Heart left ventricle (tissue), 16 donors: ENCODE data around the gene IFT43. TPM values are rescaled to one million over a fixed set of nuclear protein-coding genes. Genes with fewer than 3 reads are reported as not detected.

ENCODE experiments used
- ATAC-seq, 4 donors: fragments of 200-7000 bp; cut with Tn5 transposase; one replicate each; pipeline ENCODE4 v1.9.1; 2020 to 2022; ENCODE audit warnings: moderate library complexity in 4 of 4, mild to moderate bottlenecking in 3 of 4, moderate number of reproducible peaks in 1 of 4
- DNase-seq, 5 donors: peaks; one replicate each; pipeline ENCODE4 v3.0.0-alpha.2; 2020
- H3K27ac ChIP-seq, 12 donors: fragments of 200-600 bp; sonication (generic) in 4 of 12; one replicate each; pipeline versions ENCODE4 v1.5.0 to v1.8.0; 2016 to 2022; ENCODE audit warnings: mild to moderate bottlenecking in 2 of 12
- H3K27me3 ChIP-seq, 9 donors: fragments of 200-600 bp; sonication (generic) in 2 of 9; one replicate each; pipeline versions ENCODE4 v1.5.1 to v1.8.0; 2016 to 2022; ENCODE audit warnings: mild to moderate bottlenecking in 3 of 9
- H3K36me3 ChIP-seq, 9 donors: fragments of 200-600 bp; sonication (generic) in 2 of 9; one replicate each; pipeline versions ENCODE4 v1.5.0 to v1.8.0; 2018 to 2022; ENCODE audit warnings: mild to moderate bottlenecking in 2 of 9
- H3K4me1 ChIP-seq, 12 donors: fragments of 200-600 bp; sonication (generic) in 4 of 12; one replicate each; pipeline versions ENCODE4 v1.5.0 to v1.8.0; 2016 to 2022; ENCODE audit warnings: mild to moderate bottlenecking in 3 of 12
- H3K4me3 ChIP-seq, 12 donors: fragments of 200-600 bp; sonication (generic) in 4 of 12; one replicate each; pipeline versions ENCODE4 v1.5.0 to v1.8.0; 2017 to 2022; ENCODE audit warnings: mild to moderate bottlenecking in 9 of 12, moderate library complexity in 4 of 12
- H3K9me3 ChIP-seq, 12 donors: fragments of 200-600 bp; sonication (generic) in 4 of 12; one replicate each; pipeline versions ENCODE4 v1.5.0 to v1.8.0; 2016 to 2022; ENCODE audit warnings: mild to moderate bottlenecking in 1 of 12
- POLR2A ChIP-seq, 2 donors: fragments of 450-650 bp; IDR thresholded peaks; one replicate each; pipeline ENCODE4 v1.6.1; 2017; ENCODE audit warnings: antibody characterized with exemption in 2 of 2, mild to moderate bottlenecking in 2 of 2, moderate library complexity in 2 of 2
- WGBS, 4 donors: extraction: QIAGEN DNeasy Blood & Tissue Kit in 2 of 4; methylation state at CpG; one replicate each; pipeline versions ENCODE4 v1.1.5 to v1.1.7; 2013 to 2018; 5-methylcytosine and 5-hydroxymethylcytosine counted together
- intact Hi-C, 10 donors: fragments of 100-400 bp; cut with DNase I; formaldehyde crosslinking; loops; one replicate each; pipeline versions ENCODE4 v1.11.1 to v1.14.2; 2022
- polyA plus RNA-seq, 2 donors: library from polyadenylated mRNA; stranded (reverse); fragments of 200-250 nt; gene quantifications; one replicate each; pipeline ENCODE4 v1.2.3, GENCODE V29; 2013
- total RNA-seq, 9 donors: library from RNA; depleted of rRNA in 2 of 9; stranded (reverse); fragments of >200 nt in 2 of 9; fragmentation: NEBNext Ultra II Directional in 3 of 9; extraction: Animal tissue kit (Norgen Biotek cat#: 25700) in 3 of 9; gene quantifications; one replicate each; pipeline versions ENCODE4 v1.1.0 to v1.2.4, GENCODE V29; 2016 to 2023
- TF ChIP-seq, protein P1 (sequence below), 12 donors: fragments of 200-600 bp; sonication (generic) in 4 of 12; IDR thresholded peaks; one replicate each; pipeline versions ENCODE4 v1.5.0 to v1.8.0; 2018 to 2022; ENCODE audit warnings: antibody characterized with exemption in 12 of 12, mild to moderate bottlenecking in 5 of 12
- donor health status: ischemic (EF 13 %, LVEDD 7.1; RV severe dilation, severe dysfunction).
- donor health status: healthy with polysubstance abuse.
- donor health status: DM: no; HTN: yes; CAD: no.
- donor health status: DM: no; HTN: no; CAD: no.
- donor health status: ischemic (EF 25% LVEDD 6.9; RV normal size, moderate dysfunction).
- donor health status: ischemic (EF 25% LVEDD 5.7; RV mildly dilated, moderate dysfunction).
- donor health status: healthy.
- donor health status: DM: yes; HTN: yes; CAD: no.
- donor health status: ischemic (EF 35%, LVEDD 5.7; RV mildly dilated, moderate dysfunction).
- donor health status: nonischemic (EF 11% LVEDD 7.7; RV severe dilation, severe dysfunction).
- donor health status: DM: yes; HTN: yes; CAD: no.
- donor health status: PGD.
- donor health status: ischemic (EF 29% LVEDD 5.4; RV normal size, mild dysfunction).
- donor health status: nonischemic (EF 23%, LVEDD 6.1; RV moderate dilation, normal function).

The IFT43 gene
- total and polyA plus RNA-seq, 11 donors: 22.8 to 54.7 (median 30.8) TPM

DNA sequence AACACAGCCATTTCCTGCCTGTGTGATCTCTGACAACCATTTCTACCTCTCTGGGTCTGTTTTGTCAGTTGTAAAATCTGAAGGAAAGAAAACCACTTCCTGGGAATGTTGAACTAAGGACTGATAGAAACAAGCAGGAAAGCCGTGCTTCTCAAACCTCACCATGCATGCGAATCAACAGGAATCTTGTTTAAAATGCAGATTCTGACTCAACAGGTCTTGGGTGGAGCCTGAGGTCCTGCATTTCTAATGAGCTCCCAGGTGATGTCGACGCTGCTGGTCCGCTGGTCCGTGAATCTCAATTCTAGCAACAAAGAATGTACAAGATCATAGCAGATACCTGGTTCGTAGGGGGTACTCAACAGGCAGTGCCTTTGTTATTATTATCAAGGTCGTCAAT is 128.1 kb downstream of the IFT43 start:
- Histone ChIP-seq H3K4me1 (no peaks in the 10 kb centered on the region), H3K27ac (no peak overlapping the region), H3K27me3 (peaks cover 0 to 20% (median 0%) of the 10 kb centered on the region in 9 donors), H3K4me3 (no peak overlapping the region), H3K36me3 (no peaks in the 10 kb centered on the region), H3K9me3 (no peaks in the 10 kb centered on the region)
- DNase-seq: no peak
- TF ChIP-seq, protein P1, sequence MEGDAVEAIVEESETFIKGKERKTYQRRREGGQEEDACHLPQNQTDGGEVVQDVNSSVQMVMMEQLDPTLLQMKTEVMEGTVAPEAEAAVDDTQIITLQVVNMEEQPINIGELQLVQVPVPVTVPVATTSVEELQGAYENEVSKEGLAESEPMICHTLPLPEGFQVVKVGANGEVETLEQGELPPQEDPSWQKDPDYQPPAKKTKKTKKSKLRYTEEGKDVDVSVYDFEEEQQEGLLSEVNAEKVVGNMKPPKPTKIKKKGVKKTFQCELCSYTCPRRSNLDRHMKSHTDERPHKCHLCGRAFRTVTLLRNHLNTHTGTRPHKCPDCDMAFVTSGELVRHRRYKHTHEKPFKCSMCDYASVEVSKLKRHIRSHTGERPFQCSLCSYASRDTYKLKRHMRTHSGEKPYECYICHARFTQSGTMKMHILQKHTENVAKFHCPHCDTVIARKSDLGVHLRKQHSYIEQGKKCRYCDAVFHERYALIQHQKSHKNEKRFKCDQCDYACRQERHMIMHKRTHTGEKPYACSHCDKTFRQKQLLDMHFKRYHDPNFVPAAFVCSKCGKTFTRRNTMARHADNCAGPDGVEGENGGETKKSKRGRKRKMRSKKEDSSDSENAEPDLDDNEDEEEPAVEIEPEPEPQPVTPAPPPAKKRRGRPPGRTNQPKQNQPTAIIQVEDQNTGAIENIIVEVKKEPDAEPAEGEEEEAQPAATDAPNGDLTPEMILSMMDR (IDR thresholded peaks at IDR 0.05): no peak
- no peak for TF ChIP-seq POLR2A (IDR thresholded peaks at IDR 0.05)
- WGBS, 4 donors: 46 to 60% (median 53%) methylated on average over 8 of the region's 8 CpGs
- intact Hi-C loops: no loop called here
- ATAC-seq: no peak

DNA sequence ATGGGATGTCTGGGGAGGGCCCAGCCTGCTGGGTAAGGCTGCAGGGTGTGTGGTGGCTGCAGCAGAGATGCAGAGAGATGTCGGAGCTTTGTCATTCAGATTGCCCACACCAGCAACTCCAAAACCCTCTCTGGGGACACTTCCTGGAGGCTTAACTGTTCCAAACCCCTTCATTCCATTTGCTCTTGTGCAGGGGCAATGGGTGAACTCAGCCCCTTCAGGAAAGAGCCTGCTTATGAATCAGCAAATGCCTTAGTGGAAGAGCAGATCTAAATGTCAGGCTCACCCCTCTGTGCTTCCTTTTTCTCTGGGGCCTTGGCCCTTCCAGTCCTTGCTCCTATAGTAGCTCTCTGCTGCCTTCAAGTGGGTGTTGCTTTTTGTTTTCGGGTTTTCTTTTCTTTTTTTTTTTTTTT is 129.5 kb downstream of the IFT43 start:
- WGBS, 4 donors: 77 to 83% (median 80%) methylated on average over 2 of the region's 2 CpGs
- H3K27me3 ChIP-seq: peaks cover 0 to 20% (median 0%) of the 10 kb centered on the region in 9 donors
- intact Hi-C loops: no loop called here

DNA sequence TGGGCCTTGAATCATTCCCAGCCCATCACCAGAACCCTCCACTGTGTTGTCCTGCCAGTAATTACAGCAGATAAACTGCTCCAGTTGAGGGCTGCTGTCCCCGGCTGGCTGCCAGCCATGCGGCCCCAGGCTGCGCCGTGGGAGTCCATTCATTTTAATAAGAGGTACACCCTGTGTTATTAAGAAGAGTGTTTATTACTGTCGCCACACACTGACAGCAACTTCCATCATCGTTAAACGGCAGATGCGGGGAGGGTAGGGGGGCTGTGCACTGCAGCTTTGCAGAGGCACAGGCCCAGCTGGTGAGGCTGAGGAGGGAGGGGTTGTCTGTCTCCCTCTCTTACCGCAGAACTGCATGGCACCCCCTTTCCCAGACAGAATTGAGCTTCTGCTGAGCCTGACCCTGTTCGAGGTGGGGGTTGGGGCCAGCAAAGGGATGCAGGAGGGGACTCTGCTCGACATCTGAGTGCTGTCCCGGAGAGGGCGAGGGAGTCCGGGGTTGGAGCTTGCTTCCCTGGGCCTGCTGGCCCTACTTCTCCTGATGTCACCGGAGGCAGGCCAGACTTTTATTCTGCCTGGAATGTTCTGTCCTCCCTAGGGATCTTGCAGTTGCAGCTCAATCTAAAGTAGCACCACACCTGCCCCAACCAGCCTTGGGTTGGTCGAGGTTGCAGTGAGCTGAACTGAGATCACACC is 132.4 kb downstream of the IFT43 start:
- Histone ChIP-seq H3K27me3 (peaks cover 0 to 17% (median 0%) of the 10 kb centered on the region in 9 donors), H3K9me3 (no peaks in the 10 kb centered on the region), H3K27ac (no peak overlapping the region), H3K4me3 (no peak overlapping the region), H3K36me3 (no peaks in the 10 kb centered on the region), H3K4me1 (no peaks in the 10 kb centered on the region)
- ATAC-seq: no peak
- DNase-seq: no peak
- WGBS, 4 donors: 43 to 62% (median 59%) methylated on average over 7 to 16 of the region's 16 CpGs
- TF ChIP-seq, protein P1 (IDR thresholded peaks at IDR 0.05): no peak
- TF ChIP-seq POLR2A (IDR thresholded peaks at IDR 0.05): no peak
- intact Hi-C loops: no loop called here

More for the DNA sequence above, 129.5 kb downstream of the IFT43 start:
- H3K9me3 ChIP-seq: no peaks in the 10 kb centered on the region
- H3K27ac ChIP-seq: no peak overlapping the region
- H3K4me3 ChIP-seq: no peak overlapping the region
- no peaks in the 10 kb centered on the region for H3K36me3 ChIP-seq
- no peak for DNase-seq
- H3K4me1 ChIP-seq: no peaks in the 10 kb centered on the region
- ATAC-seq: no peak
- TF ChIP-seq, protein P1 (IDR thresholded peaks at IDR 0.05): no peak
- TF ChIP-seq POLR2A (IDR thresholded peaks at IDR 0.05): no peak

DNA sequence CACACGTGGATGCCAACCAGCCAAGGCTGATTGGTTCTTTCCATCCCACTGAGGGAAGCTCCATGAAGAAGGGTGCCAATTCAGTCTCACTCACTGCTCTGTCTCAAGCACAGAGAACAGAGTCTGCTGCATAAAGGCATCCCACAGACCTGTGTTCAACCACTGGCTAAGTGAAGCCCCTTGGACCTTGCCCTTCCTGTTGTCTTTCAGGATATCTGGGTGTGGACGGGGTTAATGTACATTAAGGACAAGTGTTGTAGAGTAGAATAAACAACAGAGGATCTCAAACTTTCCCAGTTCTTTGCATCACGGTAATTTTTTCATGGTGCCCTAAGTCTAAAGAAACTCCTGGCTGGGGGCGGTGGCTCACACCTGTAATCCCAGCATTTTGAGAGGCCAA is 133.0 kb downstream of the IFT43 start:
- no peaks in the 10 kb centered on the region for H3K4me1 ChIP-seq
- 83 to 86% (median 84%) methylated on average over 4 of the region's 4 CpGs for WGBS, 4 donors
- intact Hi-C loops: no loop called here
- no peaks in the 10 kb centered on the region for H3K9me3 ChIP-seq
- H3K36me3 ChIP-seq: no peaks in the 10 kb centered on the region
- no peak for ATAC-seq
- TF ChIP-seq, protein P1 (IDR thresholded peaks at IDR 0.05): no peak
- TF ChIP-seq POLR2A (IDR thresholded peaks at IDR 0.05): no peak
- no peak for DNase-seq
- peaks cover 0 to 10% (median 0%) of the 10 kb centered on the region in 9 donors for H3K27me3 ChIP-seq
- no peak overlapping the region for H3K27ac ChIP-seq
- H3K4me3 ChIP-seq: no peak overlapping the region
